ENCODE results near the gene HRCT1.
"Not testable (repeated sequence)": the region's sequence is repeated elsewhere in the genome, so short reads cannot be mapped to it uniquely, and the experiment has no call there.

HRCT1 gene

DNA sequence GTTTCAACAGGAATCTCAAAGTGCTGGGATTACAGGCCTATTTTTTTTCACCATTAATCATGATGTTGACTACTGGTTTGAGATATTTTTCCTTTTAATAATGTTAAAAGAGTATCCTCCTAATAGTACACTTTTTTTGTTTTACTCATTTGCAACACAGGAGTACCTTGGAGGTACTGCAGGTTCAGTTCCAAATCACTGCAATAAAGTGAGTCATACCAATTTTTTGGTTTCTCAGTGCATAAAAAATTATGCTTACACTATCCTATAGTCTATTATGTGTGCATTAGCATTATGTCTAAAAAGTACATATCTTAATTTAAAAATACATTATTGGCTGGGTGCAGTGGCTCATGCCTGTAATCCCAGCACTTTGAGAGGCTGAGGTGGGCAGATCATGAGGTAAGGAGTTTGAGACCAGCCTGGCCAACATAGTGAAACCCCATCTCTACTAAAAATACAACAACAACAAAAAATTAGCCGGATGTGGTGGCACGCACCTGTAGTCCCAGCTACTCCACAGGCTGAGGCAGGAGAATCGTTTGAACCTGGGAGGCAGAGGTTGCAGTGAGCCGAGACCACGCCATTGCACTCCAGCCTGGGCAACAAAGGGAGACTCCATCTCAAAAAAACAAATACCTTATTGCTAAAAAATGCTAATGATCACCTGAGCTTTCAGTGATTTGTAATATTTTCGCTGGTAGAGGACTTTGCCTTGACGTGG is 8.5 kb upstream of the HRCT1 start:
- not testable (repeated sequence) for FAIRE-seq

GRCh38 chr9:35898337-35898736 is 7.7 kb upstream of the HRCT1 start:
- no peak for FAIRE-seq

- FAIRE-seq, result no peak
These were observed 7.0 kb upstream of the HRCT1 start for GRCh38 chr9:35899021-35899420.

DNA sequence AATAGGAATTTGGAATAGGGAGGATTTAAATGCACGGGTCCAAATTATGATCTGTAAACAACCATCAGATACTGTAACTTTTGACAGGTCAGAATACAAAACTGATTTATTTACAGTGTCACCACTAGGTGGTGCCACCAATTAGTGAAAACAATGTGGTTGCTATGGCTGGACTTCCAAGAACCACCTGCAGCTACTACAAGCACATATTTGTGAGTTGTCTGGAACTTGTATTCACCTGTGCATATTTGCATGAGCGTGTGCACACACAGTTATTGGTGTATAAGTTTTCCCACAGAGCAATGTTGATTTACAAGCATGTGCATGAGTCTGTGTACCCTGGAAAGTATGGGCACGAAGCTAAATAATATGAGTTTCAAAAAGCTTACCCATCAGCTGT is 3.0 kb upstream of the HRCT1 start:
- peak; percentile 91 for FAIRE-seq

DNA sequence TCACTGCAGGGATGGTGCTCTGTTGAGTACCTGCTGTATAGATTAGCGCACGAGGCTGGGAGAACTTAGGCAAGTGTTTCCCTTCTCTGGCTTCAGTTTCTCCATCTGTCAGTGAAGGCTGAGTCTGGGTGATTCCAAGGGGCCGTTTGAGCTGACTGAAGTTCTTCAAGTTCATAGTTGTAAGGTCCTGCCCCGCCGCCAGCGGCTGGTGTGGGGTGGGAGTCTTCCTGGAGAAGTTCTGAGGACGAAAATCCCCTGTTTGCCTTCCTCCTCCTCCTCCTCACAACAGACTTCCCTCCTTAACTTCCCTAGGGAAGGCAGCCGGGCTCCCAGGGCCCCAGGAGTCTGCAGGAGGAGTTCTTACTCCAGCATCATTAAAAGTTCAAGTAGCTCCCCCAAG is 1.7 kb upstream of the HRCT1 start:
- FAIRE-seq, result no peak

DNA sequence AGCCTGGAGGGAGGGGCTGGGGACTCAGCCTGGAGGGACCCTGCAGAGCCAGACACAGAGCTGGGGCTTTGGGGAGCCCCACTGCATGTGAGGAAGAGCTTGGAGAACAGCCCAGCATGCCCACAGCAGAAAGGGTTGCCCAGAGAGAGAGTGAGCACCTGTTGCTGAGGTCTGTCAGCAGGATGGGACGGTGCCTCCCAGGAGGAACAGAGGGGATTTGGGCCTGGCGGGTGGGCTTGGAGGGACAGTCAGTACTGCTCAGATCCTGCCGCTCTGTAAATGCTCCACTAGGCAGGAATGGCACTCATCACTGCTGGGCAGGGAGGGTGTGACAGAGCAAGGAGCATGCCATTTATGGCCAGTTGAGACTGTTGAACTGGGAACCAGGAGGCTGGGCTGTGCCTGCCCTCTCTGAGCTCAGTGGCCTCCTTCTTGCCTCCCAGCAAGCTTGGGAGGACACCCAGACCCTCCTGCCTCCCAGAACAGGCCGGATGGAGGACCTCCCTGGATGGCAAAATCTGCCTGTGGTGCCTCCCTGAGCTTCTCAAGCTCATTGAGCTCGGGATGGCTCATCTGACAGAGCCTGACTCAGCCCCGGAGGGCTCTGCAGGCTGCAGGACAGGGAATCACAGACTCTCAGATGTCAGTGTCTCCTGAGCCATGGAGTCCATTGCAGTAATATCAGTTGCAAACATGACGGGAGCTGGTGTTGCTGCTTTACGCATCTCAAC is 786 bp upstream of the HRCT1 start:
- no peak for FAIRE-seq

DNA sequence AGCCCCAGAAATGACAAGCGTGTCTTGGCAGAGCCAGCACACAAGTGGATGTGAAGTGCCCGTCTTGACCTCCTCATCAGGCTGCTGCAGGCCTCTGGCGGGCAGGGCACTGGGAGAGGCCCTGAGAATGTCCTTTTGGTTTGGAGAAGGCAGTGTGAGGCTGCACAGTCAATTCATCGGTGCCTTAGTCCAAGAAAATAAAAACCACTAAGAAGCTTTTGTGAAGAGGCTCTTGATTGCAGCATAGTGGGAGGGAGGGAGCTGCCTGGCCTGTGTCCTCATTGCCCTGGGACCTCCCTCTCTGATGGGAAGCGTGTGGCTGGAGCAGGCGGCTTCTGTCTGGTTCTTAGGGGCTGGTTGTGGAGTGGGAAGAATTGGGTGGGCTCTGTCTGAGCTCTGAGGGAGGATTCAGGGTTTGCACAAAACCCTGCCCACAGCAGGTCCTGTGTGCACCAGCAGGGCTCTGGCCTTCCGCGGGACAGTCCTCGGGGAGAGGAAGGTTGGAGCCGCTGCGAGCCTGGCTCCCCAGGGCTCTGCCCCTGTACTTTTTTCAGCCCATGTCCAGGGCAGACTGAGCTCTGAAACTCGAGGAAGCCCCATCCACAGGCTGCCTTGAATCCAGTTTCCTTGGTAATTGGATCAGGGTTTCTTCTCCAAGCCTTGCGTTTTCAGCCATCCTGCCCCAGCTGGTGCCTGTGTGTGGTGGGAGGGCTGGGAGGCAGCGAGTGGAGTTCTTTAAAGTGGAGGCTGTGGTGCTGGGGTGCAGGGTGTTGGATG is 1.1 kb downstream of the HRCT1 start:
- no peak for FAIRE-seq

DNA sequence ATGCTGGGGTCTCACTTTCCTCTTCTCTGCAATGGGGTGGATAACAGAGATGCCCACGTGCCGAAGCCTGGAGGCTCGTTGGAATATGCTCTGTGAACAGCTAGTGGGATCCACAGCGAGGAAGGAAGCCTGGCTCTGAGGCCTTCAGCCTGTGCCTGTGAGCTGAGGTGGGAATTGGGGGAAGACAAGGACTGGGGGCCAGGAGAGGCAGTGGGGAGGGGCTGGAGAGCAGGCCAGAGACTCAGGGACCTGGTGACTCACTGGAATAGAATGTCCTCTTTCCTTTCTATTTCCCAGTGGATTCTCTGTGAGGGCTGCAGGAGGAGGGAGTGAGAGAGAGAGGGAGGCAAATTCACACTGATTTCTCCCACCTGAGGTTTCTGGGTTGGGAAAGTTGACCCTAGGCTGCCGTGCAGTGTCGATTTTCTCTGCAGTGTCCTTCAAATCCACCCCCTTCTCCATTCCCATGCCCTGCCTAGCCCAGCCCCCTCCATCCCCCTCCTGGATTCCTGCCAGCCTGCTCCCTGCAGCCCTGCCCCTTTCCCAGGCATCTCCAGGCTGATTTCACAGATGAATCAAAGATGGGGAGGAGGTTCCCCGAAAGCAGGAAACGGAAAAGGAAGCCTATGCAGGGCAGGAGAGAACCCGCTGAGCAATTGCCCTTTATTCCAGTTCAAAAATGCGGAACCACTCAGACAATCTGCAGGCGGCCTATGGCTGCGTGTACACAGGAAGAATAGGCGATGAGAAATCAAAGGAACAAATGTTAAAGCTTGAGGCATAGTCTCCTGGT is 1.9 kb downstream of the HRCT1 start:
- FAIRE-seq, result no peak

- no peak for FAIRE-seq
These were observed 2.6 kb downstream of the HRCT1 start for GRCh38 chr9:35908504-35909125.

- no peak for FAIRE-seq
These were observed 3.3 kb downstream of the HRCT1 start, which contains the start of gene SPAAR for GRCh38 chr9:35909274-35909673. Gene SPAAR, plus strand, starts transcription at chr9:35909490. Its CDS starts 974 bp downstream, at chr9:35910464.

GRCh38 chr9:35909687-35910612 is 3.9 kb downstream of the HRCT1 start:
- FAIRE-seq, result no peak

- no peak for FAIRE-seq
These were observed 4.8 kb downstream of the HRCT1 start for GRCh38 chr9:35910613-35911359.

DNA sequence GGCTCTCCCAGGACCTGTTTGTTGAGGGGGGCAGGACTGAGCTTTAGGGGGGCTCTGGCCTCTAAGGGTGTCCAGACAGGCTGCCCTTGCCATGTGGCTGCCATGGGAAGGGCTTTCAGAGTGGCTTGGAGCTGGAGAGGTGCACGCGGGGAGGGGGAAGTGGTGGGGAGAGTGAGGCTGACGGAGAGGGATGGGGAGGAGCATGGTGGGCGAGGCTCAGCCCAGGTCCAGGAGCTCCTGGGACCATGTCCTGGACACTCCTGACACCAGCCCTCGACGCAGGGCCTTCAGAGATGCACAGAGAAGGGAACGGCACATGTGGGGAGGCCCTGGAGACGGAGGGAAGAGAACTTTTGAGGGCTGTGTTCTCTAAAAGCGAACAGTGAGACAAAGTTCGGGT is 5.7 kb downstream of the HRCT1 start:
- no peak for FAIRE-seq

- no peak for FAIRE-seq
These were observed 6.9 kb downstream of the HRCT1 start for GRCh38 chr9:35912791-35913400.

- FAIRE-seq, result not testable (repeated sequence)
These were observed 7.4 kb downstream of the HRCT1 start for GRCh38 chr9:35913429-35913828.

DNA sequence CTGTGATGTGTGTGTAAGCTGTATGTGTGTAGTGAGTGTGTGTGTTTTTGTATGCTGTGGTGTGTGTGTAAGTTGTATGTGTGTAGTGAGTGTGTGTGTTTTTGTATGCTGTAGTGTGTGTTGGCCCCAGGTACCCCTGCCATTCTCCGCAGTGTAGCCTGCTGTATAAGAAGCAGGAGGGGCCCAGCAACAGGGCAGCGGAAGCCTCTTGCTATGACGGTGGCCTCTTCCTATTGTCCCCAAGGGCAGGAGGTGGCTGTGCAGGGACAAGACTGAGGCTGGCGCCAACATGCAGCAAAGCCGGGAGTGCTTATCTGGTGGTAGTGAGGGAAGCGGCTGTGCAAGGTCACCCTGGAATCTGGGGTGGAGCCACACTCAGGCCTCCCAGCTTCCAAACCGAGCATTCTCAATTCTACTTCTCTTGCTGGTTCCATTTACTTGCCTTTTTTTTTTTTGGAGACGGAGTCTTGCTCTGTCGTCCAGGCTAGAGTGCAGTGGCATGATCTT is 8.4 kb downstream of the HRCT1 start:
- no peak for FAIRE-seq

- no peak for FAIRE-seq
These were observed 9.8 kb downstream of the HRCT1 start for GRCh38 chr9:35915681-35916294.

DNA sequence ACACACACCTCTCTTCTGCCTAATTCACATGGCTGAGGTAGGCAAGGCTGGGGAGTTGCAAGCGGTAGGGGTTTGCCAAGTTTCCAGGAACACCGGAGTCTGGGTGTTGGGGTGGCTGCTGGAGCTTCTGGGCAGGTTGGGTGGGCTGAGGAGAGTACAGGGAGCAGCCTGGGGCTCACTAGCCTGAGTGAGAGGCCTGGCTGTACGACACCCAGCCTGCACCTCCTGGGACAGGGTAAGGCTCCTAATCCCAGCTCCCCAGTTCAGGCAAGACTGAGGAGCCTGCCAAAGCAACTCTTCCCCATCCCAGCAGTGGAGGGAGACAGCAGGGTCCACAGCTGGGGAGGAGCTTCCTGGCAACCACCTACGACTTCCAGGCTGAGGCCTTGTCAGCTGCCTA is 11.3 kb downstream of the HRCT1 start:
- FAIRE-seq, result no peak

- no peak for FAIRE-seq
These were observed 12.8 kb downstream of the HRCT1 start for GRCh38 chr9:35918780-35919179.

Measured in G401.6 (cell line).